Parathyroid adenoma (tissue), 2 donors: Measurements from ENCODE around the gene TMEM255B.

Experiments
- H2AFZ ChIP-seq: fragments of 300-600 bp; sonication (generic); one replicate; pipeline ENCODE4 v1.7.0; 2017; ENCODE audit warnings: antibody characterized with exemption, mild to moderate bottlenecking
- H3K27ac ChIP-seq: fragments of 300-600 bp; sonication (generic); one replicate; pipeline ENCODE4 v1.7.0; 2017
- H3K27me3 ChIP-seq: fragments of 300-600 bp; sonication (generic); one replicate; pipeline ENCODE4 v1.7.0; 2017; ENCODE audit warnings: low read length; ENCODE audit not compliant: control insufficient read depth, insufficient read depth
- H3K36me3 ChIP-seq: fragments of 300-600 bp; sonication (generic); one replicate; pipeline ENCODE4 v1.7.0; 2017; ENCODE audit warnings: low read length; ENCODE audit not compliant: control insufficient read depth, insufficient read depth
- H3K4me1 ChIP-seq: fragments of 300-600 bp; sonication (generic); one replicate; pipeline ENCODE4 v1.7.0; 2017; ENCODE audit warnings: control low read depth
- H3K4me2 ChIP-seq: fragments of 300-600 bp; sonication (generic); one replicate; pipeline ENCODE4 v1.7.0; 2017; ENCODE audit warnings: low read length
- H3K4me3 ChIP-seq: fragments of 300-600 bp; sonication (generic); one replicate; pipeline ENCODE4 v1.7.0; 2017; ENCODE audit warnings: low read depth, low read length
- H3K79me2 ChIP-seq: fragments of 300-600 bp; sonication (generic); one replicate; pipeline ENCODE4 v1.7.0; 2017; ENCODE audit warnings: control low read depth
- H3K9ac ChIP-seq: fragments of 300-600 bp; sonication (generic); one replicate; pipeline ENCODE4 v1.7.0; 2017; ENCODE audit warnings: mild to moderate bottlenecking
- H3K9me3 ChIP-seq: fragments of 300-600 bp; sonication (generic); one replicate; pipeline ENCODE4 v1.7.0; 2017; ENCODE audit warnings: low read length; ENCODE audit not compliant: control insufficient read depth
- TF ChIP-seq, protein P1 (sequence below): fragments of 300-600 bp; sonication (generic); IDR thresholded peaks from one replicate; pipeline ENCODE4 v1.7.0; 2017; ENCODE audit warnings: antibody characterized with exemption, mild to moderate bottlenecking
- donor health status: primary hyperparathyroidism.

TMEM255B gene

DNA sequence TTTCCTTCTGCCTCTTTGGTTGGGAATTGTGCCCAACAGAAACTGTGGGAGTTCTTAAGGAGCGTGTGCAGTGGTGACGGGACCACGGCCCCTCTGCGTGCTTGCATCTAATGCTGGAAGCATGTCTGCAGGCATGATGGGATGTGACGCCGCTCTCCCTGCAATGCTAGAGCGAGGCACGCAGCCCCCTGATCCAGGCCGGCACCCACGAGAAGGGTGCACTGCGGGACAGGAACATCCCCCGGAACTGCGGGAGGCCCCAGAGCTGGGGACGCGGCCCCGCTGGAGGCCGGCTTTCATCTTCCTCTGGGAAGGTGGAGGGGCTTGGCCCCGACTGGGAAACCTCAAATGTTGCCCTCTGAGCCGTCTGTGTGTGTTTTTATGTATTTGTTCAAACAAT, 32.7 kb downstream of the TMEM255B start:
- no peak overlapping the region for H3K27ac ChIP-seq
- TF ChIP-seq, protein P1, sequence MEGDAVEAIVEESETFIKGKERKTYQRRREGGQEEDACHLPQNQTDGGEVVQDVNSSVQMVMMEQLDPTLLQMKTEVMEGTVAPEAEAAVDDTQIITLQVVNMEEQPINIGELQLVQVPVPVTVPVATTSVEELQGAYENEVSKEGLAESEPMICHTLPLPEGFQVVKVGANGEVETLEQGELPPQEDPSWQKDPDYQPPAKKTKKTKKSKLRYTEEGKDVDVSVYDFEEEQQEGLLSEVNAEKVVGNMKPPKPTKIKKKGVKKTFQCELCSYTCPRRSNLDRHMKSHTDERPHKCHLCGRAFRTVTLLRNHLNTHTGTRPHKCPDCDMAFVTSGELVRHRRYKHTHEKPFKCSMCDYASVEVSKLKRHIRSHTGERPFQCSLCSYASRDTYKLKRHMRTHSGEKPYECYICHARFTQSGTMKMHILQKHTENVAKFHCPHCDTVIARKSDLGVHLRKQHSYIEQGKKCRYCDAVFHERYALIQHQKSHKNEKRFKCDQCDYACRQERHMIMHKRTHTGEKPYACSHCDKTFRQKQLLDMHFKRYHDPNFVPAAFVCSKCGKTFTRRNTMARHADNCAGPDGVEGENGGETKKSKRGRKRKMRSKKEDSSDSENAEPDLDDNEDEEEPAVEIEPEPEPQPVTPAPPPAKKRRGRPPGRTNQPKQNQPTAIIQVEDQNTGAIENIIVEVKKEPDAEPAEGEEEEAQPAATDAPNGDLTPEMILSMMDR = no peak
- H3K9ac ChIP-seq = no peak overlapping the region

DNA sequence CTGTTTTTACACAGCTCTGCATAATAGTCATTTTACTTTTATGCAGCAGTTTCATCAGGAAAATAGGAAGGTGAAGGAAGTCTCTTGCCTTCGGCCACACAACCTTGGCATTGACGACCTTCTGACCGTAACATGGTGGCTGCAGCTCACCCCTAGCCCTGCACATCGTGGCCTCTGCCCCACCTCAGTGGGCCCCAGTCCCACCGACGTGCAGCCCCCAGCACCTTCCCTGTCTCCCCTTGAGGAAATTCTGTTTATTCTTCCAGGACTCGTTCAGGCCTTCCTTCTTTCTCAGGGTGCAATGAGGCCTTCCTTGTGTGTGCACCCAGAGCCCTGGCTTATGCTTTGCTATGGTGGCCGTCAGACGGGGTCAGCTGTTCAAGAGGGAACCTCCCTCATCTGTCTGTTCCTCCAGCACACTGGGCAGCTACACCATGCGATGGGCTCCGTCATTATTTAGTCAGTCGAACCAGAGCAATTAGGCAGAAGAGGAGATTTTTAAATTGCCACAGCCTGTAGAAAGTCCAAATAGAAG, 33.3 kb downstream of the TMEM255B start:
- Histone ChIP-seq H3K4me2 (no peak overlapping the region), H3K27me3 (no peaks in the 10 kb centered on the region), H3K9me3 (no peaks in the 10 kb centered on the region), H3K79me2 (no peaks in the 10 kb centered on the region), H2AFZ (no peak overlapping the region), H3K4me1 (no peaks in the 10 kb centered on the region), H3K4me3 (no peak overlapping the region), H3K36me3 (no peaks in the 10 kb centered on the region), H3K9ac (no peak overlapping the region), H3K27ac (no peak overlapping the region)
- TF ChIP-seq, protein P1 = no peak

More for the DNA sequence above, 32.7 kb downstream of the TMEM255B start:
- no peaks in the 10 kb centered on the region for H3K9me3 ChIP-seq
- no peak overlapping the region for H3K4me3 ChIP-seq
- no peak overlapping the region for H3K4me2 ChIP-seq
- H2AFZ ChIP-seq = no peak overlapping the region
- no peaks in the 10 kb centered on the region for H3K36me3 ChIP-seq
- H3K4me1 ChIP-seq = no peaks in the 10 kb centered on the region
- H3K79me2 ChIP-seq = no peaks in the 10 kb centered on the region
- H3K27me3 ChIP-seq = no peaks in the 10 kb centered on the region

DNA sequence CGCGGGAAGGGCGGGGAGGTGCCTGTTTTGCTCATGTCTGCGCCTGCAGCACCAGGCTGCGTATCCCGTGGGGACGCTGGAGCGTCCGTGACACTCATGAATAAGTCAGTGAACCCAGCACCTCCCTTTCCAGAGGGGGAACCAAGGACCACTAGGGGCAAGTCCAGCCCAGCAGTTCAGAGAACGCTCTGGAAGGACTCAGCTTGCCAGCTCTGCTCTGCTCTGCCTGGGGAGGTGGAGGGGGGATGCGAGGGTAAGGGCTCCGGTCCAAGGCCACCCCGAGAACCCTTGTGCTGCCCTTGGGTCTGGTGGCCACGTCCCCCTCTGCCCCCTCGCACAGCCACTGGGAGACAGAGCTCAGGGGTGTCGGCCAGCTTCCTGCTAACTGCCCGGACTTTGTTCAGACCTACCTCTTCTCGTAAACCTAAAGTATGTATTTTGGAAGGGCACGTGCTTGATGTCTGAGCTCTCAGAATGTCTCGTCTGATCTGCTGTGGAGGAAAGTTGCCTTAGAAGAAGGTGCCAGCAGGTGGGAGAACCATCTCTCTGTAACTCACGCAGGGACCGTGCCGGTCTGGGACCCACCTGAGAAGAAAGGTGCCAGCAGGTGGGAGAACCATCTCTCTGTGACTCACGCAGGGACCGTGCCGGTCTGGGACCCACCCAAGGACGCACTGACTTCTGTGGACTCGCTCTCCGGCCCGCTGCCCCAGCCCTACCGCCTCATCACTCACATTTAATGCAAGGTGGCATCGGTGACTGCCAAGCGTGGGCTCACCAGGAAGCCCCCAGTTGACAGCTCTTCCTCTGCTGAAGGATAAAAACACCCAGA, 34.1 kb downstream of the TMEM255B start:
- no peaks in the 10 kb centered on the region for H3K4me1 ChIP-seq
- no peak overlapping the region for H3K9ac ChIP-seq
- no peaks in the 10 kb centered on the region for H3K36me3 ChIP-seq
- H3K27ac ChIP-seq = no peak overlapping the region
- no peaks in the 10 kb centered on the region for H3K27me3 ChIP-seq
- H2AFZ ChIP-seq = no peak overlapping the region
- TF ChIP-seq, protein P1 = no peak
- no peak overlapping the region for H3K4me3 ChIP-seq
- no peaks in the 10 kb centered on the region for H3K79me2 ChIP-seq
- H3K4me2 ChIP-seq = no peak overlapping the region
- H3K9me3 ChIP-seq = no peaks in the 10 kb centered on the region

DNA sequence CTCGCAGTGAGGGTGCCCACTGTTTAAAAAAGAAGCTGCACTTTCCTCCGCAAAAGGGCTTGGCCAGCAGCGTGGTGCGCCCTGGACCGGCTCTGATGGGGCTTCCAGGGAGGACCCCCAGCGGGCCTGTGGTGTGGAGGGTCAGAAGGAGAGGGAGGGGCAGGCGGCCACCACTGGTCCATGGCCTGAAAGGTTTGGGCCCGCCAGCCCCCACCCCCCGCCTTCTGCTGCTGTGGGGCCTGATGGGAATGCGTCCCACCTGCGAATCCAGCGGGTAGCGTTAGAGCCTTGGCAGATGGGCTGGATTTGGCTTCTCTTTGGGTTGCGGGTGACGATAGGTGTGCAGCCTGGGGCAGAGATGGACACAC, 34.7 kb downstream of the TMEM255B start:
- Histone ChIP-seq H3K4me3 (no peak overlapping the region), H3K27me3 (no peaks in the 10 kb centered on the region), H3K9me3 (no peaks in the 10 kb centered on the region), H3K4me2 (no peak overlapping the region), H3K4me1 (no peaks in the 10 kb centered on the region), H3K36me3 (no peaks in the 10 kb centered on the region), H3K9ac (no peak overlapping the region), H3K27ac (no peak overlapping the region), H3K79me2 (no peaks in the 10 kb centered on the region), H2AFZ (no peak overlapping the region)
- TF ChIP-seq, protein P1 = no peak

DNA sequence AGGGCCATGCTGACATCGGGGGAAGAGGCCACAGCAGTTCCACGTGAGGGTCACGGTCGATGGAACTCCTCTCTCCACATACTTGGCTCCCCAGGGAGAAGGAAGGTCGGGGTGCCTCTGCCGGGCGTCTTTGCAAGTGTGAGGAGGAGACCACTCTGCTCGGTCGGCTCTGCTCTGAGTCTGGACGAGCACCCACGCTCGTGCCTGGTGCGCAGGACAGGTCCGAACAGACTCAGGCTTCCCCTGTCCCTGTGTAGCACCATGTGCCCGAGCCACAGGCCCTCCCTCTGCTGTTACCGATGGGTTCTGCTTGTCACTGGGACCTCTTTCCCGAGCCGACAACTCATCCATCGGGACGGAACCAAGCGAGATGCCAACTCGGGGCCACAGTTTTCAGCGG, 35.1 kb downstream of the TMEM255B start:
- no peak overlapping the region for H2AFZ ChIP-seq
- TF ChIP-seq, protein P1 = no peak

More for the DNA sequence above, 35.1 kb downstream of the TMEM255B start:
- no peak overlapping the region for H3K9ac ChIP-seq
- no peak overlapping the region for H3K4me3 ChIP-seq
- H3K27ac ChIP-seq = no peak overlapping the region
- no peaks in the 10 kb centered on the region for H3K36me3 ChIP-seq
- no peaks in the 10 kb centered on the region for H3K4me1 ChIP-seq
- no peak overlapping the region for H3K4me2 ChIP-seq
- no peaks in the 10 kb centered on the region for H3K9me3 ChIP-seq
- H3K27me3 ChIP-seq = no peaks in the 10 kb centered on the region
- H3K79me2 ChIP-seq = no peaks in the 10 kb centered on the region
